ENCODE measurements around the gene PLCB3. TPM values are rescaled to one million over a fixed set of nuclear protein-coding genes. Genes with fewer than 3 reads are reported as not detected.

The PLCB3 gene
- total RNA-seq (2014; rRNA removed; shearing (Covaris generic)) = 130 and 137 TPM in 2 replicates

DNA sequence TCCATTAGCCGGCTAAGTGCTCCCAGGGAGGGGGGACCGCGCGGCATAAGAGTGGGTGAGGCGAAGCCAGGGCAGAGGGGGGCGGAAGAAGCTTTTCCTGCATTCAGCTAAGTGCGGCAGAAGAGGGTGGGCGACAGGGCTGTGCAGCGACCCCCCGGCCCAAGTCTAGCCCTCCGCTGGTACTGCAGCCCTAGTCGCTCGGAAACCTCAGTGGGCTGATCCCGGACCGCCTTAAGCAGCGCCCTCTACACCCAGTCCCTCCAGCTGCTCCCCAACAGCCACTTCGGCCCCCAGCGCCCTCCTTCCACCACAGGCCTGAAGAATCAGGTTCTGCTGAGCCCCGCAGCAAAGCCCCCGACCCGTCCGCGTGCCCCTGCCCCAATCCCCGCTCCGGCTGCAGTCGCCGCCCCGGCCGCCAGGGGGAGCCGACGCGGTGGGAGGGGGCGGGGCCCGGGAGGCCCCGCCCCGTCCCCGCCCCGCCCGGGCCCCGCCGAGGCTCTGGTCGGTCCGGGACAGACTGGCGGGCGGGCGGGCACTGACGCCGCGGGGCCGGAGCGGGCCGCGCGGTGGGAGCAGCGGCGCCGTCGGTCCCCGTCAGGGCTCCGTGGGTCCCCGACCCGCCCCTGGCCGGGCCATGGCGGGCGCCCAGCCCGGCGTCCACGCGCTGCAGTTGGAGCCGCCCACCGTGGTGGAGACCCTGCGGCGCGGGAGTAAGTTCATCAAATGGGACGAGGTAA lies at the start of gene PLCB3:
Gene PLCB3, plus strand, starts transcription at position 515 of the 737 bp plus-strand sequence. Its CDS starts 120 bp downstream, at position 635.
- DNase-seq (ENCODE audit: low spot score) = peak; percentile 76

DNA sequence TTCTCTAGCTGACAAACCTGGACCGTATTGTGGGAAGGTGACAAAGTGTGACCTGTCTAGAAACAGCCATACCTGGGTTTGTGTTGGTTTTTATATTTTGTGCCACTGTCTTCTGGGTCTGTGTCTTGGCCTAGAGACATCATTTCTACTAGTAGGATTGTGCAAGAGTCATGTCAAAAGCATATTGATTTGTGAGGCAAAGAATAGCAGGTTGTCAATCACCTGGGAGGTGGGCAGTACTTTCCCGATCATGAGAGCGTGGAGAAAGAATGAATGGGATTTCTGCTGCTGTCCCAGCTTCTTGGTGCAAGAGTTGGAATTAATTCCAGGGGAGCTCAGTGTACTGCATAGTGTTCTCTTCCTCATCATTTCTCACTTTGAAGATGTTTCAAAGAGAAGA lies 49.8 kb upstream of the PLCB3 start:
- DNase-seq (ENCODE audit: low spot score) = no peak

- DNase-seq (ENCODE audit: low spot score) = no peak
Observed at GRCh38 chr11:64202992-64203391, 48.3 kb upstream of the PLCB3 start.

DNA sequence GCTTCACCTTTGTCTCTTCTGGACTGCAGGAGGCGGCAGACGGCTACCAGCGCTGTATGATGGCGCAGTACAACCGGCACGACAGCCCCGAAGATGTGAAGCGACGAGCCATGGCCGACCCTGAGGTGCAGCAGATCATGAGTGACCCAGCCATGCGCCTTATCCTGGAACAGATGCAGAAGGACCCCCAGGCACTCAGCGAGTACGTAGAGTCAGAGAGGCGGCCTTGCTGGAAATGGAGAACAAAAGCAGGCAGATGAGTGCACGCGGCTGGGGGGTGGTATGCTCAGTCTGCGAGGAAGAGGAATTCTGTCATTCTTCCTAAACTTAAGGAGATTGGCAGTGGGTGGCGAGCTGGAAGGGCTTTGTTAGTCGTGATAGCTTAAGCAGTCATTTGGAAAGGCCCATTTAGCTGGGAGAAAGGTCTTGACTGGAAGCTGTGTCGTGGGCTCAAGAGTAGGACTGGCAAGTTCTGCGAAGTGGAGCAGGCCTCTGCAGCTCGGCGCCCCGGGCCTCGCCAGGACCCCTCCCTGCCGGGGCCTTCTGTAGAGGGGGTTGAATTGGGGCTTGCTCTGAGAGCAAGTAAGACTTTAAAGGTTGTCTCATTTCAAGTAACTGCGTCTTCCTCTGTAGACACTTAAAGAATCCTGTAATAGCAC lies 47.8 kb upstream of the PLCB3 start:
- DNase-seq (ENCODE audit: low spot score) = no peak

- DNase-seq (ENCODE audit: low spot score) = no peak
Observed at GRCh38 chr11:64204080-64204440, 47.3 kb upstream of the PLCB3 start.

- peak; percentile 99 for DNase-seq (ENCODE audit: low spot score)
Observed at GRCh38 chr11:64204464-64204989, 46.8 kb upstream of the PLCB3 start.

GRCh38 chr11:64206457-64207255 lies 44.7 kb upstream of the PLCB3 start, which contains the start of gene FERMT3:
TSS of gene FERMT3 (plus strand) at chr11:64206721. CDS start at chr11:64207365, 644 bp downstream.
- DNase-seq (ENCODE audit: low spot score) = peak; percentile 41

- no peak for DNase-seq (ENCODE audit: low spot score)
Observed at GRCh38 chr11:64207256-64208085, 43.9 kb upstream of the PLCB3 start.

- no peak for DNase-seq (ENCODE audit: low spot score)
Observed at GRCh38 chr11:64208086-64208795, 43.1 kb upstream of the PLCB3 start.

DNA sequence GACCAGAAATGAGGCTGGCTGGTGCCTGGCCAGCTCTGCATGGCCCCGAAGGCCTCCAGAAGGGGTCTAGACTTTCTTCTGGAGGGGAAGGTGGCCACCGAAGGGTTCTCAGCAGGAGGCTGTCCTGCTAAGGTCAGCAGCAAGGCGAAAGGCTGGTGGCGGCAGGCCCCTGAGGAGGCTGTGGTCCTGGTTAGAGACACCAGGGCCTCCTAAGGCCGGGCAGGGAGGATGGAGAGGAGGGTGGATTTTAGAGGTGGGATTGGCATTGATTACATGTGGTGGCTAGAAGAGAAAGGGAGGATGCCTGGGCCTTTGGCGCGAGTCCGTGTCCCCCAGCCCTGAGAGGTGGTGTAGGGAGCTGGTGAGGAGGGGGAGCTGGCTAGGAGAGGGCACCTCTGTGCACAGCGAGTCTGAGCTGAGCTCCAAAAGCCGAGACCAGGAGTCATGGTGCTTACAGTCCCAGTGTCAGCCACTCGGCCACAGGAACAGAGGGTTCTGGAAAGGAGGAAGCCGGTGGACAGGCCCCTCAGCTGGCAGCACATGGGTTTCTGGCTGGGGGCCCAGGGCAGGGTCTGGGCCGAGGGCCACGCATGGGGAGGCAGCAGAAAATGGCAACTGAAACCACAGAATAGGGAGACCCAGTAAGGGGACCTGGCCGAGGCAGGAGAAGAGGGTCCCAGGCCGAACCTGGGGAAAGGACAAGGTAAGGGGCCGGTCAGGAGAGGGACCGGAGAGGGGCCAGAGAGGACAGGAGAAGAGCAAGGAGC lies 42.4 kb upstream of the PLCB3 start:
- DNase-seq (ENCODE audit: low spot score) = no peak

- DNase-seq (ENCODE audit: low spot score) = no peak
Observed at GRCh38 chr11:64209563-64209843, 41.8 kb upstream of the PLCB3 start.

GRCh38 chr11:64210301-64211020 lies 40.9 kb upstream of the PLCB3 start:
- no peak for DNase-seq (ENCODE audit: low spot score)

DNA sequence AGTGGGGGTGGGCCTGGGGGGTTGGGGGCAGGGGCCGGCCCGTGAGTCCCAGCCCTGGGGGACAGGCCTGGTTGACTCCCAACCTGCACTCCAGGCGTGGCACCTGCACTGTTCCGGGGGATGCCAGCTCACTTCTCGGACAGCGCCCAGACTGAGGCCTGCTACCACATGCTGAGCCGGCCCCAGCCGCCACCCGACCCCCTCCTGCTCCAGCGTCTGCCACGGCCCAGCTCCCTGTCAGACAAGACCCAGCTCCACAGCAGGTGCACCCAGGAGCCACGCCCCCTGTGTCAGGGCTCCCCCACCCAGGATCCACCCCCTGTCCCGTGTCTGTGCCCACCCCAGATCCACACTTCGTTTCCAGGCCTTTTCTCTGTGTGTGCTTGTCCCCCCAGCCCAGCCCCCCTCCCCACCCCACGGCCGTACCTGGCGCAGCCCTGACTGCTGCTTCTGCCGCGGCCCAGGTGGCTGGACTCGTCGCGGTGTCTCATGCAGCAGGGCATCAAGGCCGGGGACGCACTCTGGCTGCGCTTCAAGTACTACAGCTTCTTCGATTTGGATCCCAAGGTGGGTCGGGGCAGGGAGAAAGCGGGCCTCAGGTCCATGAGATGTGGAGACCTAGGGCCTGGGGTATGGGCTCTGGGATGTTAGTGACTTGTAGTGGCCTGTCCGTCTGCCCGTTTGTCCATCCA lies 40.0 kb upstream of the PLCB3 start:
- DNase-seq (ENCODE audit: low spot score) = no peak

GRCh38 chr11:64216879-64217278 lies 34.5 kb upstream of the PLCB3 start:
- DNase-seq (ENCODE audit: low spot score) = no peak

DNA sequence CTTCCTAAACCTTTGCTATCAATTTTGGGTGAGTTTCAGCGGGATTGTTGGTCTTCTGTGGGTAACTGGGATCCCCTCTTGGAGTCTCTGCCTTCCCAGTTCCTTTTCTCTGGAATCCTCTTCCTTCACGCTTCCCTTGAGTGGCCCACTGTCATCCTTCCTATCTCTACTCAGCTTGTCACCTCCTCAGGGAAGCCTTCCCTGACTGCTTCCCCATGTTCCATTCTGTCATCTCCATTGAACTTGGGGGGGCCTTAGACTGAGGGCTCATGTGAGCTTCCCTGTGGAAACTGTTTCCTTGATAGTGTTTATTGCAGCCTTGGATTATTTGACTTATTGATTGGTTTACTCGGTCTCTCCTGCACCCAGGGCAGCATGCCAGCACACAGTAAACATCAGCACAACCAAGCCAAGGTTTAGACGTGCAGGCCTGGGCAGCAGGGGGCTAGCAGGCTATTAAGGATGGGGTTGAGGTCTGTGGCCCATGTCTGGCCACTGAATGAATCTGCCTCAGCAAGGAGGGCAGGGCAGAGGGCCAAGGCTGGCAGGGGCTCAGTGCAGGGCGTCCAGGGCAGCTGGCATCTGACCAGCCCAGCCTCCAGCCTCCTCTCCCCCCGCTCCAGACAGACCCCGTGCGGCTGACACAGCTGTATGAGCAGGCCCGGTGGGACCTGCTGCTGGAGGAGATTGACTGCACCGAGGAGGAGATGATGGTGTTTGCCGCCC lies 32.5 kb upstream of the PLCB3 start:
- DNase-seq (ENCODE audit: low spot score) = no peak

DNA sequence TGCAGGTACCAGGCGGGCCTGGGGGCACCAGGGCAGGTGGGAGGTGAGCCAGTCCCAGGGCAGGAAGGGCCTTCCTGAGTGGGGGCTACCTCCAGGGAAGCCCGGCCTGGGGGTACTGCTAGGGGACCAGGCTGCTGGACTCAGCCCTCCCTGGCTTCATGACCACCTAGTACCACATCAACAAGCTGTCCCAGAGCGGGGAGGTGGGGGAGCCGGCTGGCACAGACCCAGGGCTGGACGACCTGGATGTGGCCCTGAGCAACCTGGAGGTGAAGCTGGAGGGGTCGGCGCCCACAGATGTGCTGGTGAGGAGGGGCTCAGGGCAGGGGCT lies 32.0 kb upstream of the PLCB3 start:
- no peak for DNase-seq (ENCODE audit: low spot score)

DNA sequence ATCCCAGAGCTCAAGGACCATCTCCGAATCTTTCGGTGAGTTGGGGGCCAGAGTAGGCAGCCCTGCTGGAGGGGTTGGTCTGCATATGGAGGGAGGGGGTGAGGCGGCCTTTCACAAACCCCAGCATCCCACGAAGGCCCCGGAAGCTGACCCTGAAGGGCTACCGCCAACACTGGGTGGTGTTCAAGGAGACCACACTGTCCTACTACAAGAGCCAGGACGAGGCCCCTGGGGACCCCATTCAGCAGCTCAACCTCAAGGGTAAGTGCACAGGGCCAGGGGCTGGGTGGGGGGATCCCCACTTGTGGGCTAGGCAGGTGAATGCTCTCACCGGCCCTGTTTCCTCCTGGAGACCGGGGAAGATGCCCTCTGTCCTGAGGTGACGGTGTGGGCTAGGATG lies 31.6 kb upstream of the PLCB3 start:
- DNase-seq (ENCODE audit: low spot score) = no peak

DNA sequence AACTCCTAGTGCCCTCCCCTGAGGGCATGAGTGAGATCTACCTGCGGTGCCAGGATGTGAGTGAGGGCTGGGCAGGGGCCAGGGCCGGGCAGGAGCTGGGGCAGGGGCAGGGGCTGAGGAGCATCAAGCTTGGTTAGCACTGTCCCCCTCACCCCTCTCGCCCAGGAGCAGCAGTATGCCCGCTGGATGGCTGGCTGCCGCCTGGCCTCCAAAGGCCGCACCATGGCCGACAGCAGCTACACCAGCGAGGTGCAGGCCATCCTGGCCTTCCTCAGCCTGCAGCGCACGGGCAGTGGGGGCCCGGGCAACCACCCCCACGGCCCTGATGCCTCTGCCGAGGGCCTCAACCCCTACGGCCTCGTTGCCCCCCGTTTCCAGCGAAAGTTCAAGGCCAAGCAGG lies 31.1 kb upstream of the PLCB3 start:
- no peak for DNase-seq (ENCODE audit: low spot score)
